Measurements from ENCODE around the gene ANKRD1. TPM values are rescaled to one million over a fixed set of nuclear protein-coding genes. Genes with fewer than 3 reads are reported as not detected.

ANKRD1 gene
- total and polyA plus RNA-seq, 2 of the 8 experiments (the other 6 are each of a cell fraction or from before 2014, with no cell fraction given), result 0.03 TPM; not detected in 1

GRCh38 chr10:90866050-90866598 is 54.8 kb downstream of the ANKRD1 start (continued):
- TF ChIP-seq CHD7 (IDR thresholded peaks at IDR 0.05; ENCODE audit: insufficient replicate concordance, low read length), result no peak
- TF ChIP-seq SIN3A (conservative IDR thresholded peaks at IDR 0.05 in 1 of 2, IDR thresholded peaks at IDR 0.05 in 1 of 2; ENCODE audit: low read depth in 1 of 2, low read length in 2 of 2), result no peak
- no peak for TF ChIP-seq CEBPB (IDR thresholded peaks at IDR 0.05; ENCODE audit: low read depth, low read length)
- TF ChIP-seq TCF12 (IDR thresholded peaks at IDR 0.05; ENCODE audit: low read depth, low read length), result no peak
- no peak for TF ChIP-seq HDAC6 (IDR thresholded peaks at IDR 0.05; ENCODE audit: low read depth, low read length)
- no peak for TF ChIP-seq CBX8 (IDR thresholded peaks at IDR 0.05; ENCODE audit: borderline replicate concordance, low read depth, low read length)
- no peak for TF ChIP-seq SP4 (IDR thresholded peaks at IDR 0.05; ENCODE audit: low read length)
- no peak for TF ChIP-seq RBBP5 (IDR thresholded peaks at IDR 0.05; ENCODE audit: borderline replicate concordance, low read depth, low read length)
- no peak for TF ChIP-seq JUND (IDR thresholded peaks at IDR 0.05; ENCODE audit: low read length)
- no peak for TF ChIP-seq TEAD4 (IDR thresholded peaks at IDR 0.05; ENCODE audit: low read depth, low read length)
- TF ChIP-seq TAF7 (optimal IDR thresholded peaks at IDR 0.05; ENCODE audit: borderline replicate concordance, low read depth, low read length), result no peak
- TF ChIP-seq EGR1 (IDR thresholded peaks at IDR 0.05; ENCODE audit: borderline replicate concordance, low read depth, low read length), result no peak
